ENCODE results near the gene CDR2.

- no peak for TF ChIP-seq CTCF (IDR thresholded peaks at IDR 0.05)
- no peak for TF ChIP-seq POLR2A (IDR thresholded peaks at IDR 0.05)
Measured at GRCh38 chr16:22330326-22330725, 44.1 kb downstream of the CDR2 start.

All from heart left ventricle (tissue), 13 donors.